ENCODE data around the gene NCSTN.
A peak's percentile ranks its signal among the peaks of the same experiment; 100 is the strongest.

Gene NCSTN

DNA sequence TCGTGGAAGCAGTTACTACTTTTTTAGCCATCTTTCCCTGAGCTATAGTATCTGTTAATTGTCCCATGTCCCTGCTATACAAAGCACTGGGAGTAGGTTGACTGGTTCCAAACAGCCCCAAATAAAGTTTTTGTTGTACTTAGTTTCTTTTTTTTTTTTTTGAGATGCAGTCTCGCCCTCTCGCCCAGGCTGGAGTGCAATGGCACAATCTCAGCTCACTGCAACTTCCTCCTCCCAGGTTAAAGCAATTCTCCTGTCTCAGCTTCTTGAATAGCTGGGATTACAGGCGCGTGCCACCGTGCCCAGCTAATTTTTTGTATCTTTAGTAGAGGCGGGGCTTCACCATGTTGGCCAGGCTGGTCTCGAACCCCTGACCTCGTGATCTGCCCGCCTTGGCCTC, 3.3 kb downstream of the NCSTN start:
- no peak overlapping the region for H2AFZ ChIP-seq (ENCODE audit: insufficient read depth, low read length, poor library complexity)
- no peak overlapping the region for H3K23ac ChIP-seq (ENCODE audit: low read length)
- no peak overlapping the region for H2BK12ac ChIP-seq (ENCODE audit: low read length)
- no peak overlapping the region for H3K9ac ChIP-seq (ENCODE audit: low read length)
- peaks cover 10% of the 10 kb centered on the region for H3K79me1 ChIP-seq (ENCODE audit: low read length)
- no peak overlapping the region for H3K4me2 ChIP-seq (ENCODE audit: low read length)
- no peak overlapping the region for H2AK5ac ChIP-seq (ENCODE audit: low read length)
- H3K14ac ChIP-seq (ENCODE audit: low read length), result no peak overlapping the region
- H3K9me3 ChIP-seq (ENCODE audit: insufficient read depth, low read depth, low read length), result no peaks in the 10 kb centered on the region
- H4K91ac ChIP-seq (ENCODE audit: low read depth, low read length), result no peak overlapping the region
- H3K4ac ChIP-seq (ENCODE audit: low read depth, low read length), result no peak overlapping the region
- H4K12ac ChIP-seq (ENCODE audit: low read depth, low read length), result no peak overlapping the region
- no peak overlapping the region for H2BK120ac ChIP-seq (ENCODE audit: insufficient read depth, low read length, poor library complexity)
- no peak for DNase-seq
- peaks cover 14 to 34% of the 10 kb centered on the region in 2 experiments for H3K36me3 ChIP-seq (ENCODE audit: control insufficient read depth in 1 of 2, insufficient read depth in 2 of 2, low read length in 2 of 2)
- H3K27me3 ChIP-seq (ENCODE audit: insufficient read depth, low read length), result no peaks in the 10 kb centered on the region
- H2BK5ac ChIP-seq (ENCODE audit: low read depth, low read length, poor library complexity), result no peak overlapping the region
- no peak overlapping the region for H3K27ac ChIP-seq (ENCODE audit: low read depth, low read length)
- no CpG with 5 or more reads among the region's 10 CpGs for WGBS (ENCODE audit: extremely low coverage, insufficient coverage, insufficient read length)
- peaks cover 15% of the 10 kb centered on the region for H3K79me2 ChIP-seq (ENCODE audit: control insufficient read depth, insufficient read depth, low read length, poor library complexity)
- peaks cover 0 to 2% of the 10 kb centered on the region in 2 experiments for H3K4me1 ChIP-seq (ENCODE audit: control insufficient read depth in 1 of 2, insufficient read depth in 2 of 2, low read length in 2 of 2)
- no peak overlapping the region for H3K18ac ChIP-seq (ENCODE audit: low read length)
- no peak overlapping the region for H3K4me3 ChIP-seq (ENCODE audit: low read depth, low read length)
- no peak overlapping the region for H4K8ac ChIP-seq (ENCODE audit: low read depth, low read length)

DNA sequence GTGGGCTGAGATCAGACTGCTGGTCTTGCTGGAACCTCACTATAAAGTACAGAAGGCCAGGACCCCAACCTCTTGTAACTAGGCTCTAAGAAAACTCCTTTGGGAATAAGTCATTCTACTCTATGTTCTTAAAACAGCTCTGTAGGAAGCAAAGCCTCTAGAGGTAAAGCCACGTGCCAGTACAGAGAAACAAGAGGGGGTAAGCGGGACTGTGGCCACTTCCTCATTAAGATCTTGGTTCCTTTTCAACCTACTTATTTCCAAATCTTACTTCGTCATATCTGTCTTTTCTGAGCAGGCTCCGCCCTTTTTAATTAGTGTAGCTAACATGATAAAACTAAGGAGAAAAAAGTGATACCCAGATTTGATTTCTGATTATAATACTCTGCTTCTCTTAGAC, 3.8 kb downstream of the NCSTN start:
- no CpG with 5 or more reads among the region's 4 CpGs for WGBS (ENCODE audit: extremely low coverage, insufficient coverage, insufficient read length)
- no peak overlapping the region for H2BK120ac ChIP-seq (ENCODE audit: insufficient read depth, low read length, poor library complexity)
- peaks cover 15% of the 10 kb centered on the region for H3K79me2 ChIP-seq (ENCODE audit: control insufficient read depth, insufficient read depth, low read length, poor library complexity)
- no peak overlapping the region for H2BK12ac ChIP-seq (ENCODE audit: low read length)
- H3K36me3 ChIP-seq (ENCODE audit: control insufficient read depth in 1 of 2, insufficient read depth in 2 of 2, low read length in 2 of 2), result peaks cover 18 to 39% of the 10 kb centered on the region in 2 experiments
- H2AK5ac ChIP-seq (ENCODE audit: low read length), result no peak overlapping the region
- H3K18ac ChIP-seq (ENCODE audit: low read length), result no peak overlapping the region
- H3K4me2 ChIP-seq (ENCODE audit: low read length), result no peak overlapping the region
- H3K9ac ChIP-seq (ENCODE audit: low read length), result no peak overlapping the region
- peaks cover 10% of the 10 kb centered on the region for H3K79me1 ChIP-seq (ENCODE audit: low read length)
- no peak overlapping the region for H3K14ac ChIP-seq (ENCODE audit: low read length)
- no peak overlapping the region for H2BK5ac ChIP-seq (ENCODE audit: low read depth, low read length, poor library complexity)
- H3K23ac ChIP-seq (ENCODE audit: low read length), result no peak overlapping the region
- H3K27me3 ChIP-seq (ENCODE audit: insufficient read depth, low read length), result no peaks in the 10 kb centered on the region
- no peak overlapping the region for H4K91ac ChIP-seq (ENCODE audit: low read depth, low read length)
- H3K9me3 ChIP-seq (ENCODE audit: insufficient read depth, low read depth, low read length), result no peaks in the 10 kb centered on the region
- H3K4me1 ChIP-seq (ENCODE audit: control insufficient read depth in 1 of 2, insufficient read depth in 2 of 2, low read length in 2 of 2), result peaks cover 0 to 2% of the 10 kb centered on the region in 2 experiments
- no peak overlapping the region for H3K4me3 ChIP-seq (ENCODE audit: low read depth, low read length)
- peak in 1 of 2 donors; percentile 6 for DNase-seq
- H3K27ac ChIP-seq (ENCODE audit: low read depth, low read length), result no peak overlapping the region
- H4K12ac ChIP-seq (ENCODE audit: low read depth, low read length), result no peak overlapping the region
- H3K4ac ChIP-seq (ENCODE audit: low read depth, low read length), result no peak overlapping the region
- no peak overlapping the region for H2AFZ ChIP-seq (ENCODE audit: insufficient read depth, low read length, poor library complexity)
- H4K8ac ChIP-seq (ENCODE audit: low read depth, low read length), result no peak overlapping the region

DNA sequence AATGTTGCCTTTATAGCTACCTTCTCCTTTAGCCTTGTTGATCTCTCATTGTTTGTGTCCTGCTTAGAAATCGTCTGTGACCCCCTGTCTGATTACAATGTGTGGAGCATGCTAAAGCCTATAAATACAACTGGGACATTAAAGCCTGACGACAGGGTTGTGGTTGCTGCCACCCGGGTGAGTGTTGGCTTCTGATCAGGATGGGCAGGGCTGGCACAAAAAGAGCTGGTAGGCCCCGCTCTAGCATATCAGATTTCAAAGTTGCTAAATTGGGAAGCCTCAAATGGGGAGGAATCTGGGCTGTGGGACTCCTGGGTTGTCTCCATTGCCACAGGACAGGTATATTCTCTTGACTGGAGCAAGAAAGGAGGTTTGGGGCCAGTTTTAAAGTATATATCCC, 8.4 kb downstream of the NCSTN start:
- H3K9ac ChIP-seq (ENCODE audit: low read length), result no peak overlapping the region

DNA sequence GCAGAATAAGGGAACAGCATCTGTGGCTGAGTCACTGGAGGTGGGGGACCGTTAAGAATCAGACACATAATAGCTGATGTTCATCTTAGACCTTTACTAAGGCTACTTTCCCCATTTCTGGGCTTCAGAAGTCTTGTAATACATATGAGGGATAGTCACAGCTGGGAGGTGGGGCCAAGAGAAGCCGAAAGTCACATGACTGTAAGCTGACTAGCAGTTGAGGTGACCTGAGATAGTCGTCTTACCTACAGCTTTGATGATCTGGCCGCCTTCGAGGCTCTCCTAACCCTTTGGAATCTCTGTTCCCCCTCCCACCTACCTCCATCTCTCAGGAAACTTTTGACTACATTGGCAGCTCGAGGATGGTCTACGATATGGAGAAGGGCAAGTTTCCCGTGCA, 9.4 kb downstream of the NCSTN start:
- no peak overlapping the region for H2AFZ ChIP-seq (ENCODE audit: insufficient read depth, low read length, poor library complexity)
- H3K27me3 ChIP-seq (ENCODE audit: insufficient read depth, low read length), result no peaks in the 10 kb centered on the region
- H3K27ac ChIP-seq (ENCODE audit: low read depth, low read length), result no peak overlapping the region
- no peak overlapping the region for H2AK5ac ChIP-seq (ENCODE audit: low read length)
- no peak overlapping the region for H2BK5ac ChIP-seq (ENCODE audit: low read depth, low read length, poor library complexity)
- H3K4me3 ChIP-seq (ENCODE audit: low read depth, low read length), result no peak overlapping the region
- no peak overlapping the region for H4K8ac ChIP-seq (ENCODE audit: low read depth, low read length)
- WGBS (ENCODE audit: extremely low coverage, insufficient coverage, insufficient read length), result no CpG with 5 or more reads among the region's 8 CpGs
- H3K4me1 ChIP-seq (ENCODE audit: control insufficient read depth in 1 of 2, insufficient read depth in 2 of 2, low read length in 2 of 2), result no peaks in the 10 kb centered on the region
- no peak overlapping the region for H2BK12ac ChIP-seq (ENCODE audit: low read length)
- H3K79me2 ChIP-seq (ENCODE audit: control insufficient read depth, insufficient read depth, low read length, poor library complexity), result no peaks in the 10 kb centered on the region
- no peaks in the 10 kb centered on the region for H3K9me3 ChIP-seq (ENCODE audit: insufficient read depth, low read depth, low read length)
- H4K12ac ChIP-seq (ENCODE audit: low read depth, low read length), result no peak overlapping the region
- H3K79me1 ChIP-seq (ENCODE audit: low read length), result no peaks in the 10 kb centered on the region
- H4K91ac ChIP-seq (ENCODE audit: low read depth, low read length), result no peak overlapping the region
- H3K4me2 ChIP-seq (ENCODE audit: low read length), result no peak overlapping the region
- DNase-seq, result no peak
- H3K4ac ChIP-seq (ENCODE audit: low read depth, low read length), result no peak overlapping the region
- H3K9ac ChIP-seq (ENCODE audit: low read length), result no peak overlapping the region
- no peak overlapping the region for H2BK120ac ChIP-seq (ENCODE audit: insufficient read depth, low read length, poor library complexity)
- no peak overlapping the region for H3K14ac ChIP-seq (ENCODE audit: low read length)
- no peak overlapping the region for H3K18ac ChIP-seq (ENCODE audit: low read length)
- no peak overlapping the region for H3K23ac ChIP-seq (ENCODE audit: low read length)
- H3K36me3 ChIP-seq (ENCODE audit: control insufficient read depth in 1 of 2, insufficient read depth in 2 of 2, low read length in 2 of 2), result peaks cover 54 to 82% of the 10 kb centered on the region in 2 experiments

More for the DNA sequence above, 8.4 kb downstream of the NCSTN start:
- Histone ChIP-seq H3K4me1 (ENCODE audit: control insufficient read depth in 1 of 2, insufficient read depth in 2 of 2, low read length in 2 of 2) (no peaks in the 10 kb centered on the region), H2BK5ac (ENCODE audit: low read depth, low read length, poor library complexity) (no peak overlapping the region), H3K27ac (ENCODE audit: low read depth, low read length) (no peak overlapping the region), H3K18ac (ENCODE audit: low read length) (no peak overlapping the region), H3K23ac (ENCODE audit: low read length) (no peak overlapping the region), H3K36me3 (ENCODE audit: control insufficient read depth in 1 of 2, insufficient read depth in 2 of 2, low read length in 2 of 2) (peaks cover 48 to 75% of the 10 kb centered on the region in 2 experiments), H4K91ac (ENCODE audit: low read depth, low read length) (no peak overlapping the region), H3K79me1 (ENCODE audit: low read length) (no peaks in the 10 kb centered on the region), H2AFZ (ENCODE audit: insufficient read depth, low read length, poor library complexity) (no peak overlapping the region), H3K4me2 (ENCODE audit: low read length) (no peak overlapping the region), H3K4ac (ENCODE audit: low read depth, low read length) (no peak overlapping the region), H3K4me3 (ENCODE audit: low read depth, low read length) (no peak overlapping the region), H3K9me3 (ENCODE audit: insufficient read depth, low read depth, low read length) (no peaks in the 10 kb centered on the region), H3K27me3 (ENCODE audit: insufficient read depth, low read length) (no peaks in the 10 kb centered on the region), H2BK120ac (ENCODE audit: insufficient read depth, low read length, poor library complexity) (no peak overlapping the region), H4K8ac (ENCODE audit: low read depth, low read length) (no peak overlapping the region), H2AK5ac (ENCODE audit: low read length) (no peak overlapping the region), H2BK12ac (ENCODE audit: low read length) (no peak overlapping the region), H3K14ac (ENCODE audit: low read length) (no peak overlapping the region), H3K79me2 (ENCODE audit: control insufficient read depth, insufficient read depth, low read length, poor library complexity) (no peaks in the 10 kb centered on the region), H4K12ac (ENCODE audit: low read depth, low read length) (no peak overlapping the region)
- DNase-seq, result no peak
- no CpG with 5 or more reads among the region's 4 CpGs for WGBS (ENCODE audit: extremely low coverage, insufficient coverage, insufficient read length)

Data from trophoblast cell (in vitro differentiated cells and primary cell).